GM19240 (cell line): ENCODE data around the gene ZNF324B.
"Not testable (repeated sequence)": the region's sequence is repeated elsewhere in the genome, so short reads cannot be mapped to it uniquely, and the experiment has no call there.

Source experiments
- DNase-seq: peaks from one replicate; pipeline ENCODE4 v3.0.0; 2011; ENCODE audit warnings: low spot score; ENCODE audit not compliant: insufficient read length

Gene ZNF324B

DNA sequence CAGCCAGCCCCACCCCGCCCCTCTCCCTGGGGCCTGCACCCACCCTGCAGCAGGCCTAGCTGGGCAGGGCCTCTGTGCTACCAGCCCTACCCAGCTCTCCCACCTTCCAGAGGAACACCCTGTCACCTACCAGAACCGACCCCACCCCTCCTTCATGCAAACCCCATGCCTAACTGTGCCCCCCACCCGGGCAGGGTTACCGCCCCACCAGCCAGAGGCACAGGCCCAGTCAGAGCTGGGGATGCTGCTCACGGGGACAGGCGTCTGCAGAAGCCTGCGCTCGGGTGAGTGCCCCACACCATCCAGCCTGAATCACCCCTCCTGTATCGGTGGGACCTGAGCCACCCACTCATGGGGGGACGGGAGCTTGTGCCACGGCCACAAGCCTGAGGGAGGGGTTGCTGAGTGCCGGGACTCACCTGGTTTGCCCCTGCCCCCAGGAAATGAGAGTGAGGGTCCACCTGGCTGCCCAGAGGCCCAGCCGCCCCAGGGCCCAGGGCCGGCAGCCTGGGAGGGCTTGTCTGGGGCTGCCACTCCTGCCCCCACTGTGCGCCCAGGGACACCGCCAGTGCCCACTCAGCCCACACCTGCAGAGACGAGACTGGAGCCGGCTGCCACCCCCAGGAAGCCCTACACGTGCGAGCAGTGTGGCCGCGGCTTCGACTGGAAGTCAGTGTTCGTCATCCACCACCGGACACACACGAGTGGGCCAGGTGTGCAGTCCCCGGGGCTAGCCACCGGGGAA, 28.5 kb downstream of the ZNF324B start:
- no peak for DNase-seq

DNA sequence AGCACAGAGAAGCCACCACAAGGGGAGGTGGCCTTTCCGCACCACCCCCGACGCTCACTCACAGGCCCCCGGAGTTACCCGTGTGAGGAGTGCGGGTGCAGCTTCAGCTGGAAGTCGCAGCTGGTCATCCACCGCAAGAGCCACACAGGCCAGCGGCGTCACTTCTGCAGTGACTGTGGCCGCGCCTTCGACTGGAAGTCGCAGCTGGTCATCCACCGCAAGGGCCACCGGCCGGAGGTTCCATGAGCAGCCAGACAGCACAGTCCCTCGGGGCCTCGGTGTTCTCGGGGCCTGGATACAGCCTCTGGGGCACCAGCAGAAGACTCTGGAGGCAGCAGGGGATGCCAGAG, 29.0 kb downstream of the ZNF324B start:
- DNase-seq: no peak

GRCh38 chr19:58480831-58481230, 29.4 kb downstream of the ZNF324B start:
- no peak for DNase-seq

- no peak for DNase-seq
Observed at GRCh38 chr19:58482372-58482771, 30.9 kb downstream of the ZNF324B start.

DNA sequence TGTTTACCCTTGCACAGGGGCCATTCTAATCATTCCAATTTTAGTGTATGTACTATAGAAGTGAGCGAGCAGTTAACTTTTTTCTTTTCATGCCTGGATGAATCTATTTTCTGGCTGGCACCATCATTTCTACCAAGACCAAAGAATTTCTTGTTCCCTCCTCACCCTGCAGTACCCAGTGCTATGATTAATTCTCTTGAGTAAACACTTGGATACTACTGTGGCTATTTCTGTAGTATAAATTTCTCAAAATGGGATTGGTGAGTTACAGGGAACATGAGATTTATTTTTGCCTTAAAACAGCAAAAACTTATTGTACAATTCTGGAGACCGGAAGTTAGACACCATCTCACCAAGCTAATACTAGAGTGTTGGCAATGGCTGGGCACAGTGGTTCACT, 32.4 kb downstream of the ZNF324B start:
- no peak for DNase-seq

- DNase-seq: not testable (repeated sequence)
Observed at GRCh38 chr19:58484349-58484748, 32.9 kb downstream of the ZNF324B start.

DNA sequence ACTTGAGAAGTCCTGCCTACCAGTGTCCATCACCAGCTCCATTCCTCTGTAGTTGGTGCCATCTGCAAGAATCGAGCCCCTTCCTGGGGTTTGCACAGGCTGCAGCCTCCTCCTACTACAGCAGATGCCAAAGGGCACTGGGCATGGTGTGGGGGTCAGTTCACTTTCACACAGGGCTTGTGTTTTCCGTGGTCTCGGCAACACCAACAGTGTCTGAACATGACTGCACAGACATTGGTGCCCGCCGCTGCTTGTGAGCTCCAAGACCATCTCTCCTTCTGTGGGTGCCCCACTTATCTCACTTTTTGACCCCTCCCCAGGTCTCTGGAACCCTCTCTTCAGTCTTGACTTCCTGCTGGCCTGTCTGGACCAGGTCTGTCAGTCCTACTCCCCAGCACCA, 40.0 kb downstream of the ZNF324B start:
- DNase-seq: no peak

DNA sequence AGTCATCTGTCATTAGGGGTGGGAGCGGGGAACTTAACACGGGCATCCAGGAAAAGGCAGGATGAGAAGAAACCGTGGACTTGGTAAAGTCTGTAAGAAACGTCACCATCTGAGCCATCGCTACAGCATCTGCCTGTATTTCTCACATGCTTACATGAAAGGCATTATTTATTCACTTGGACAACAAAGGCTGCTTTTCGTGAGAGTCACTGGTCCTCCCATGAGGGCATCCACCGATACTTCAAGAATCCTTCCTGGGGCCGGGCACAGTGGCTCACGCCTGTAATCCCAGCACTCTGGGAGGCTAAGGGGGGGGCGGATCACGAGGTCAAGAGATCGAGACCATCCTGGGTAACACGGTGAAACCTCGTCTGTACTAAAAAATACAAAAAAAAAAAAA, 40.8 kb downstream of the ZNF324B start:
- no peak for DNase-seq

GRCh38 chr19:58497634-58498170, 46.3 kb downstream of the ZNF324B start:
- no peak for DNase-seq

- no peak for DNase-seq
Observed at GRCh38 chr19:58498316-58499020, 47.0 kb downstream of the ZNF324B start.

DNA sequence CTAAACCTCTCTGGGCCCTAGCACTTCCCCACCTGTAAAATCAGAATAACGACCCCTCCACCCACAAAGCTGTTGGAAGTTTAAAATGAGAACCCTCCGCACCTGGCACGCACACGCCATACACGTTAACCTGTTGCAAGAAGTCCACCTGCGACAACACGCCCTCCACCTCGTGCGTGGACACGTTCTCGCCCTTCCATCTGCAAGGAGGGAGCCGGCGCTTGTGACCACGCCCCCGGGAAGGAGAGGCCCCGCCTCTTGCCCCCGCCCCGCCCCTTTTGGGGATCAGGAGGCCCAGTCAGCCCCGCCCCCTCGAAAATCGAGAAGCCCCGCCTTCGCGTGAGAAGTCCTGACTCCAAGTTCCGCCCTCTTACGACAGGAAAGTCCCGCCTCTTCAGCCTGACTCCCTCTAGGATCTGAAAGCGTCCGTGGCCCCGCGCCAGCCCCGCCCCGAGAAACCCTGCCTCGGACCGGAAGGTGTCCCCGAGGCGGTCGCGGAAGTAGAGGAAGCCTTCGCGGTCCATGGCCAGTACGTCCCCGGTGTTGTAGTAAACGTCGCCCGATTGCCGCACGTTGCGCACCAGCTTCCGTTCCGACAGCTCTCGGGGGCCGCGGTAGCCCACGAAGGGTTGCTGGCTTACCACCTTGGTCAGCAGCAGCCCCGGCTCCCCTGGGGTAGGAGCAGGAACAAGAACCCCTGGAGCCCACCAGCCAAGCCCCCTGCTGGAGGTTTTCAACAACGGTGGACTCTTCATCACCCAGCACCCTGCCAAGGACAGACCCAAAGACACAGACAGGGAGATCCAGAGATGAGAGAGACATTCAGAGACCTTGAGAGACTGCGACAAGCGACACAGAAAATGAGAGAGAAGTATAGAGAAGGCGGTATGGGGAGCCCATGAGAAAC, 47.9 kb downstream of the ZNF324B start:
- DNase-seq: peak; percentile 89

- no peak for DNase-seq
Observed at GRCh38 chr19:58500242-58500641, 48.8 kb downstream of the ZNF324B start.
